ENCODE results near the gene DHRS12.

GRCh38 chr13:51811920-51812451 is 8.0 kb upstream of the DHRS12 start:
- TF ChIP-seq CTCF (IDR thresholded peaks at IDR 0.05), result no peak
- TF ChIP-seq POLR2A (IDR thresholded peaks at IDR 0.05), result no peak

Measured in adrenal gland (tissue), 5 donors.